Caco-2 (cell line): ENCODE data around the gene LRP1-AS. TPM values are rescaled to one million over a fixed set of nuclear protein-coding genes. Genes with fewer than 3 reads are reported as not detected.

Experiments
- BruUV-seq: library from RNA; stranded (reverse); fragments of 400-500 nt; replicated peaks from 2 replicates; lab custom pipeline; 2021; lab: Mats Ljungman, UMichigan
- CTCF ChIA-PET: fragments of 300-600 bp; sonication (Branson Sonifier 250); formaldehyde crosslinking; loops from one replicate; lab custom pipeline; 2022; ENCODE audit warnings: antibody characterized with exemption; lab: Charles Lee
- POLR2A ChIA-PET: fragments of 300-600 bp; sonication (Branson Sonifier 250); formaldehyde crosslinking; loops from one replicate; lab custom pipeline; 2022; ENCODE audit warnings: antibody characterized with exemption; lab: Charles Lee
- DNase-seq, 2 experiments: peaks; one replicate each; pipeline versions ENCODE4 v3.0.0 to v3.0.0-alpha.2; 2020 to 2022
- H3K27me3 ChIP-seq: replicated peaks from 2 replicates; pipeline ENCODE4 v1.6.0; 2011; ENCODE audit warnings: low read length; ENCODE audit not compliant: control insufficient read depth, insufficient read depth
- H3K36me3 ChIP-seq: 2 replicates; pipeline ENCODE4 v1.5.1; 2011; ENCODE audit warnings: low read length; ENCODE audit not compliant: control insufficient read depth, insufficient read depth
- H3K4me1 ChIP-seq: fragments of 250-450 bp; sonication (Bioruptor Pico); 2 replicates; pipeline ENCODE4 v1.5.1; 2020; ENCODE audit warnings: mild to moderate bottlenecking
- H3K4me3 ChIP-seq: 2 replicates; pipeline ENCODE4 v1.5.1; 2011; ENCODE audit warnings: low read depth, mild to moderate bottlenecking, control low read depth, low read length
- H3K9me3 ChIP-seq: fragments of 250-450 bp; sonication (Bioruptor Pico); 2 replicates; pipeline ENCODE4 v1.5.1; 2020; ENCODE audit warnings: mild to moderate bottlenecking, moderate library complexity
- H3K27ac Mint-ChIP-seq: one replicate; pipeline ENCODE4 v1.8.0; 2022; ENCODE audit warnings: mixed read lengths; ENCODE audit not compliant: unreplicated experiment
- H3K27me3 Mint-ChIP-seq: one replicate; pipeline ENCODE4 v1.8.0; 2022; ENCODE audit warnings: mixed read lengths; ENCODE audit not compliant: insufficient read depth, unreplicated experiment
- H3K36me3 Mint-ChIP-seq: one replicate; pipeline ENCODE4 v1.8.0; 2022; ENCODE audit warnings: mild to moderate bottlenecking, mixed read lengths; ENCODE audit not compliant: insufficient read depth, unreplicated experiment
- H3K4me1 Mint-ChIP-seq: one replicate; pipeline ENCODE4 v1.8.0; 2022; ENCODE audit warnings: low read depth, mixed read lengths; ENCODE audit not compliant: unreplicated experiment
- H3K4me3 Mint-ChIP-seq: one replicate; pipeline ENCODE4 v1.8.0; 2022; ENCODE audit warnings: mild to moderate bottlenecking, moderate library complexity, mixed read lengths; ENCODE audit not compliant: unreplicated experiment
- H3K9me3 Mint-ChIP-seq: one replicate; pipeline ENCODE4 v1.8.0; 2022; ENCODE audit warnings: mixed read lengths; ENCODE audit not compliant: unreplicated experiment
- intact Hi-C: fragments of 100-400 bp; cut with micrococcal nuclease; formaldehyde crosslinking; loops from one replicate; pipeline ENCODE4 v1.10.0; 2022; ENCODE audit not compliant: unreplicated experiment
- total RNA-seq: library from RNA; stranded (reverse); gene quantifications from 2 replicates; pipeline ENCODE4 v1.2.3, GENCODE V29; 2022
- TF ChIP-seq, protein P1 (sequence below), 2 experiments: fragments of 200-600 bp in 1 of 2; IDR thresholded peaks; 1 replicate in 1 of 2; 2 replicates in 1 of 2; pipeline versions ENCODE4 v1.5.1 to v1.8.0; 2011 to 2022; ENCODE audit warnings: antibody characterized with exemption in 1 of 2, control low read depth in 1 of 2, inconsistent platforms in 1 of 2, low read depth in 1 of 2, low read length in 1 of 2, mild to moderate bottlenecking in 1 of 2, moderate library complexity in 1 of 2; ENCODE audit not compliant: insufficient read depth in 1 of 2, severe bottlenecking in 1 of 2, unreplicated experiment in 1 of 2

Gene LRP1-AS
- total RNA-seq, 1 experiment from 2014 or later, result not detected

DNA sequence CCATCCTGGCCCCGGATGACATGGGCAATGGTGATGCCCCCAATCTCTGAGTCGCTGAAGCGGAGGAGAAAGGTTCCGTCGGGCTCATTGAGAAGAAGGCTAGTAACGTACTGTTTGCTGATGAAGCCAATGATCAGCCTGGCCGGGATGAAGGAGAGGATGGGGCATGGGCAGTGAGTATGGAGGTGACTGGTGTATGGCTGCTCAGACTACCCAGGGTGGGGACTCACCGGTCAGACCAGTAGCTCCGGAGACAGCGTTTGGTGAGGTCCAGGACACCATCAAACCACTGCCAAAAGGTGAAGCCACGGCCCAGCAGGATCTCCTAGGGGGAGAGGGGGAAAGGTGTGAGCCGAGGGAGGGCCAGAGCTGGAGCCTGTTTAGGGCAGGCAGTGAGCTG lies 47.7 kb downstream of the LRP1-AS start:
- no peaks in the 10 kb centered on the region for H3K27me3 ChIP-seq
- H3K4me3 ChIP-seq, result no peak overlapping the region
- Mint-ChIP-seq H3K36me3 (peaks cover 22% of the 10 kb centered on the region), H3K9me3 (no peaks in the 10 kb centered on the region), H3K27me3 (no peaks in the 10 kb centered on the region), H3K27ac (no peak overlapping the region), H3K4me3 (no peak overlapping the region), H3K4me1 (no peaks in the 10 kb centered on the region)
- ChIA-PET CTCF (interaction anchor here (0.6 to 1.9 kb wide), 2 partner anchors 30 to 82 kb away, joined by 8 read pairs; no protein-coding TSS in a partner anchor), POLR2A (no interaction called here)
- no peak for DNase-seq
- peaks cover 11% of the 10 kb centered on the region for H3K4me1 ChIP-seq
- BruUV-seq, result no TSS peak
- intact Hi-C loops, result no loop called here
- H3K36me3 ChIP-seq, result peaks cover 2% of the 10 kb centered on the region; the same call in 1 of the 2 replicates
- TF ChIP-seq, protein P1, sequence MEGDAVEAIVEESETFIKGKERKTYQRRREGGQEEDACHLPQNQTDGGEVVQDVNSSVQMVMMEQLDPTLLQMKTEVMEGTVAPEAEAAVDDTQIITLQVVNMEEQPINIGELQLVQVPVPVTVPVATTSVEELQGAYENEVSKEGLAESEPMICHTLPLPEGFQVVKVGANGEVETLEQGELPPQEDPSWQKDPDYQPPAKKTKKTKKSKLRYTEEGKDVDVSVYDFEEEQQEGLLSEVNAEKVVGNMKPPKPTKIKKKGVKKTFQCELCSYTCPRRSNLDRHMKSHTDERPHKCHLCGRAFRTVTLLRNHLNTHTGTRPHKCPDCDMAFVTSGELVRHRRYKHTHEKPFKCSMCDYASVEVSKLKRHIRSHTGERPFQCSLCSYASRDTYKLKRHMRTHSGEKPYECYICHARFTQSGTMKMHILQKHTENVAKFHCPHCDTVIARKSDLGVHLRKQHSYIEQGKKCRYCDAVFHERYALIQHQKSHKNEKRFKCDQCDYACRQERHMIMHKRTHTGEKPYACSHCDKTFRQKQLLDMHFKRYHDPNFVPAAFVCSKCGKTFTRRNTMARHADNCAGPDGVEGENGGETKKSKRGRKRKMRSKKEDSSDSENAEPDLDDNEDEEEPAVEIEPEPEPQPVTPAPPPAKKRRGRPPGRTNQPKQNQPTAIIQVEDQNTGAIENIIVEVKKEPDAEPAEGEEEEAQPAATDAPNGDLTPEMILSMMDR (IDR thresholded peaks at IDR 0.05; ENCODE audit: insufficient read depth in 1 of 2, low read depth in 1 of 2, low read length in 1 of 2, severe bottlenecking in 1 of 2, unreplicated experiment in 1 of 2), result no peak
- no peaks in the 10 kb centered on the region for H3K9me3 ChIP-seq

DNA sequence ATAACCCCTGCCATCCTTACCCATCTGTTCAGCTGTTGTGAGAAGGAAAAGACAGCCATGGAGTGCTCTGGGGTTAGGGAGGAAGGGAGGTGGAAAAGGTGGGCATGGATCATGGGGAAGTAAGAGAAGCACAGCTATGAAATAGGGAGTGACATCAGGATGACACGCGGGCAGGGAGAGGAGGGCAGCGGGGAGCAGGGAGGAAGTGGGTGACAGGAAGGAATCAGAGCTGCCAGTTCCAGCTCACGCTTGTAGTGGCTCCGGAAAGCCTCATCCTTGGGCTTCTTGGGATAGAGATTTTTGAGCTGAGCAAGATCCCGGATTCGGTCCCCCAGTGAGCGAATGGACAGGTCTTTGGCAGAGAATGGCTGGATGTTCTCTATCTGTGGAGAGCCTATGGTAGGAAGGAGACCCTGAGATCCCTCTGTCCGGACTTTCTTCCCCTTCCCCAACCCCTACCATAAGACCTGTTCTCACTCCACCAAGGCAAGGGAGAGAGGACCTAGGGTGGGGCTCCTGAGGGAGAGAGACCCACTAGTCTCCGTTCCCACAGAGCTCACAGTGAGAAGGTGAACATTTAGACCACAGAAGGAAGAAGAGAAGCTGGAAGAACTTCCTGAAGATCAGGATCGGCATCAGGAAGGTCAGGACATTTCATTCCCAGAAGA lies 48.2 kb downstream of the LRP1-AS start:
- Histone ChIP-seq H3K4me3 (no peak overlapping the region), H3K36me3 (peaks cover 3% of the 10 kb centered on the region; the same call in 1 of the 2 replicates), H3K9me3 (no peaks in the 10 kb centered on the region), H3K27me3 (no peaks in the 10 kb centered on the region), H3K4me1 (peaks cover 11% of the 10 kb centered on the region)
- Mint-ChIP-seq H3K27me3 (no peaks in the 10 kb centered on the region), H3K36me3 (peaks cover 24% of the 10 kb centered on the region), H3K4me3 (no peak overlapping the region), H3K27ac (no peak overlapping the region), H3K9me3 (no peaks in the 10 kb centered on the region), H3K4me1 (peaks cover under 1% of the 10 kb centered on the region)
- CTCF ChIA-PET, result interaction anchor here (0.5 to 3.9 kb wide), 4 partner anchors 13 to 81 kb away, joined by 7 to 19 read pairs (median 8); partner anchors contain the start of gene STAT6
- no TSS peak for BruUV-seq
- DNase-seq, result no peak
- POLR2A ChIA-PET, result no interaction called here
- intact Hi-C loops, result no loop called here
- TF ChIP-seq, protein P1 (IDR thresholded peaks at IDR 0.05; ENCODE audit: insufficient read depth in 1 of 2, low read depth in 1 of 2, low read length in 1 of 2, severe bottlenecking in 1 of 2, unreplicated experiment in 1 of 2), result no peak

DNA sequence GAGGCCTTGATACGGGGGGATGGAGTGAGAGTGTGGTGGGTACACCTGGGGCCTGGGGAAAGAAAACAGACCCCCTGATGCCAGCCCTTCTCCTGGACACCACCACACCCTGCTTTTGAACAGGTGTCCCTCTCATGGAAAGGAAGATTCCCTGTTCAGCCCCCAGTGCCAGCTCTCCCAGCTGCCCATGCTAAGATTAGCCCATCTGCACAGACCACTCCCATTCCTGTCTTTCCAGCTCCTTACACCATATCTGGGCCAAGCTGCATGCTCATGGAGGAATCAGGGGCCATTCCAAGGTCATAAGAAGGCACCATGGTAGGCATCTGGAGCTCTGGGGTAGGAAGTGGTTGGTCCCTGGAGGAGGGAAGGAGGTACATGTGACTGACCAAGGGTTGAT lies 48.9 kb downstream of the LRP1-AS start:
- POLR2A ChIA-PET, result no interaction called here
- Histone ChIP-seq H3K4me1 (peaks cover 14% of the 10 kb centered on the region), H3K4me3 (no peak overlapping the region), H3K36me3 (peaks cover 3% of the 10 kb centered on the region; the same call in 1 of the 2 replicates), H3K27me3 (no peaks in the 10 kb centered on the region), H3K9me3 (no peaks in the 10 kb centered on the region)
- Mint-ChIP-seq H3K9me3 (no peaks in the 10 kb centered on the region), H3K4me1 (peaks cover 7% of the 10 kb centered on the region), H3K27ac (no peak overlapping the region), H3K36me3 (peaks cover 29% of the 10 kb centered on the region), H3K27me3 (no peaks in the 10 kb centered on the region), H3K4me3 (no peak overlapping the region)
- intact Hi-C loops, result no loop called here
- CTCF ChIA-PET, result interaction anchor here (0.5 to 3.9 kb wide), 4 partner anchors 14 to 75 kb away, joined by 3 to 19 read pairs (median 8); partner anchors contain the start of gene STAT6
- TF ChIP-seq, protein P1 (IDR thresholded peaks at IDR 0.05; ENCODE audit: insufficient read depth in 1 of 2, low read depth in 1 of 2, low read length in 1 of 2, severe bottlenecking in 1 of 2, unreplicated experiment in 1 of 2), result no peak
- no peak for DNase-seq
- BruUV-seq, result no TSS peak
